Body of pancreas (tissue), 4 donors: ENCODE results near the gene PTPRD. TPM values are rescaled to one million over a fixed set of nuclear protein-coding genes. Genes with fewer than 3 reads are reported as not detected.

ENCODE experiments used
- ATAC-seq: fragments of 150-250 bp; one replicate; pipeline ENCODE4 v1.9.1; 2016
- DNase-seq, 4 donors: peaks; one replicate each; pipeline ENCODE4 v3.0.0-alpha.2; 2019
- H3K27ac ChIP-seq, 4 donors: fragments of 200-600 bp; sonication (generic); 1 replicate in 3 of 4; 2 replicates in 1 of 4; pipeline versions ENCODE4 v1.5.1 to v1.6.1; 2016 to 2019; ENCODE audit warnings: mild to moderate bottlenecking in 1 of 4, mixed read lengths in 1 of 4, moderate library complexity in 1 of 4
- H3K27me3 ChIP-seq, 2 donors: fragments of 200-600 bp; sonication (generic); one replicate each; pipeline ENCODE4 v1.6.0; 2016; ENCODE audit warnings: mild to moderate bottlenecking in 1 of 2
- H3K36me3 ChIP-seq, 2 donors: fragments of 200-600 bp; sonication (generic); replicated peaks in 1 of 2; 2 replicates each; pipeline ENCODE4 v1.5.1; 2016; ENCODE audit warnings: low read depth in 2 of 2; ENCODE audit not compliant: insufficient read depth in 1 of 2
- H3K4me1 ChIP-seq: fragments of 200-600 bp; sonication (generic); one replicate; pipeline ENCODE4 v1.6.0; 2016
- H3K4me3 ChIP-seq, 2 donors: fragments of 200-600 bp; sonication (generic); 1 replicate in 1 of 2; 2 replicates in 1 of 2; pipeline ENCODE4 v1.5.1; 2016 to 2019
- H3K9me3 ChIP-seq, 3 donors: fragments of 200-600 bp; sonication (generic); 1 replicate in 2 of 3; 2 replicates in 1 of 3; pipeline ENCODE4 v1.5.1; 2016
- CTCF ChIP-seq, 7 experiments: fragments of 450-650 bp in 4 of 7; fragments of 200-600 bp in 3 of 7; sonication (generic) in 3 of 7; IDR thresholded peaks; one replicate each; pipeline ENCODE4 v1.5.1; 2016 to 2019; ENCODE audit warnings: antibody characterized with exemption in 7 of 7
- POLR2A ChIP-seq, 3 donors: fragments of 450-650 bp; IDR thresholded peaks; one replicate each; pipeline ENCODE4 v1.6.1; 2016; ENCODE audit warnings: antibody characterized with exemption in 3 of 3, mild to moderate bottlenecking in 2 of 3
- WGBS, 2 donors: methylation state at CpG; one replicate each; pipeline ENCODE4 v1.1.5; 2017; 5-methylcytosine and 5-hydroxymethylcytosine counted together
- intact Hi-C: fragments of 100-400 bp; cut with DNase I; formaldehyde crosslinking; loops from one replicate; pipeline ENCODE4 v1.15.1; 2023
- total RNA-seq, 2 donors: library from RNA; depleted of rRNA; stranded (reverse); fragments of >200 nt; gene quantifications; one replicate each; pipeline ENCODE4 v1.1.0, GENCODE V29; 2016

The PTPRD gene
- total RNA-seq, 2 donors from 2014 or later, result 4.3 to 4.9 TPM

- Histone ChIP-seq H3K4me1 (no peaks in the 10 kb centered on the region), H3K27ac (no peak overlapping the region), H3K36me3 (no peaks in the 10 kb centered on the region), H3K4me3 (no peak overlapping the region), H3K27me3 (no peaks in the 10 kb centered on the region), H3K9me3 (no peaks in the 10 kb centered on the region)
- ATAC-seq (no peak), DNase-seq (no peak)
- 47 to 54% methylated on average over 7 of the region's 7 CpGs for WGBS, 2 donors
- intact Hi-C loops, result no loop called here
- TF ChIP-seq POLR2A (IDR thresholded peaks at IDR 0.05) (no peak), CTCF (IDR thresholded peaks at IDR 0.05) (no peak)
Observed at GRCh38 chr9:9920425-9921060, 692.3 kb downstream of the PTPRD start.

DNA sequence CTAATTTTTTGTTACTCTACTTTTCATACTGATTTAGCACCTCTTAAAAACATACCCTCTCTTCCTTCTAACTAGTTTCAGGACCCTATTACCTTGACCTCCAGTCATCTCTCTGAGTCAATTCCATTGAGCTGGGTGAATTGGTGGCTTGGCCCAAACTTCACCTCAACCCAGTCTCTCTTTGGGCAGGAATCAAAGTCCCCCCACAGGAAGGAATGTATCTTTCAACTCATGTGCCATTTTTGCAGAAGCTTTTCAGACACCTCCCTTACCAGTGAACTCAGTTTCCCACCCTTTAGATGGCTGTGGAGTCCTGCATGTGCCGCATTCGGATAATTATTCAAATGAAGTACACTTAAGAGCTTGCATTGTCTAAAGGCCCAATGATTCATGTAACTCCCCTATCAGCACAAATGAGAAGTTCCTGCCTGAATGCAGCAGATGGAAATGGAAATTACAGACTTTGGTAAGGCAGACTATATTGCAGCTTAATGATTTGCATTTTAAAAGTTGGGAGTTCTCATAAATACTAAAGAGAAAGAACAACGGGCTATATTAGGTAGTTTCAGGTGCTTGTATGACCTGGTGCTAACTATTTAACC lies 693.5 kb downstream of the PTPRD start:
- intact Hi-C loops, result no loop called here
- no peak for ATAC-seq

GRCh38 chr9:9917400-9917799 lies 695.4 kb downstream of the PTPRD start:
- TF ChIP-seq CTCF (IDR thresholded peaks at IDR 0.05) (no peak), POLR2A (IDR thresholded peaks at IDR 0.05) (no peak)
- H3K36me3 ChIP-seq, result no peaks in the 10 kb centered on the region
- H3K27ac ChIP-seq, result no peak overlapping the region
- ATAC-seq (no peak), DNase-seq (no peak)
- intact Hi-C loops, result no loop called here
- no peaks in the 10 kb centered on the region for H3K9me3 ChIP-seq
- H3K4me3 ChIP-seq, result no peak overlapping the region
- H3K27me3 ChIP-seq, result no peaks in the 10 kb centered on the region
- no peaks in the 10 kb centered on the region for H3K4me1 ChIP-seq

More for the DNA sequence above, 693.5 kb downstream of the PTPRD start:
- Histone ChIP-seq H3K27ac (no peak overlapping the region), H3K36me3 (no peaks in the 10 kb centered on the region), H3K4me3 (no peak overlapping the region), H3K27me3 (no peaks in the 10 kb centered on the region), H3K4me1 (no peaks in the 10 kb centered on the region), H3K9me3 (no peaks in the 10 kb centered on the region)
- 76 to 77% methylated on average over 3 of the region's 3 CpGs for whole genome bisulfite sequencing, 2 donors
- DNase-seq, result no peak
- TF ChIP-seq POLR2A (IDR thresholded peaks at IDR 0.05) (no peak), CTCF (IDR thresholded peaks at IDR 0.05) (no peak)

DNA sequence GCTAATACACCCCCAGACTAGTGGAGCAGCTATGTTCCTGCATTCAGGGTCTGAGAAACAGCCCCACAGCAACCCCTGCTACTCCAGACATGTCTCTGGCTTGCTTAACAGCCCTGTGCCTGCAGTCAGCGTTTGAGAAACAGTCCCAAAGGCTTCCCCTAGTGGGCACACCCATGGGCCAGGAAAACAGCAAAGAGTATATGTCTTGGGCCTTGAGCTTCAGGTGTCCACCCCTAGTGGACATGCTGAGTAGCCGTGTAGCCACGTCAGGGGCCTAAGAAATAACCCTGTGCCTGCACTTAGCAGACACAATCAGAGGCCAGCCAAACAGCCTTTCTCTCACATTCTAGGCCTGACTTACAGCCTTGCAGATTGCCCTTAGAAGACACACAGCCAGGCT lies 698.6 kb downstream of the PTPRD start:
- Histone ChIP-seq H3K9me3 (no peaks in the 10 kb centered on the region), H3K27me3 (no peaks in the 10 kb centered on the region), H3K27ac (no peak overlapping the region), H3K4me1 (no peaks in the 10 kb centered on the region), H3K36me3 (no peaks in the 10 kb centered on the region), H3K4me3 (no peak overlapping the region)
- no peak for DNase-seq
- ATAC-seq, result no peak
- no peak for TF ChIP-seq POLR2A (IDR thresholded peaks at IDR 0.05)
- no peak for TF ChIP-seq CTCF (IDR thresholded peaks at IDR 0.05)
- intact Hi-C loops, result no loop called here
- WGBS, 2 donors, result 66 to 74% methylated on average over 3 of the region's 3 CpGs

GRCh38 chr9:9913276-9913832 lies 699.4 kb downstream of the PTPRD start:
- H3K9me3 ChIP-seq, result no peaks in the 10 kb centered on the region
- DNase-seq, result no peak
- intact Hi-C loops, result no loop called here
- no peak overlapping the region for H3K27ac ChIP-seq
- no peaks in the 10 kb centered on the region for H3K36me3 ChIP-seq
- ATAC-seq, result no peak
- WGBS, 2 donors, result 8 to 10% methylated on average over 1 of the region's 1 CpG
- H3K4me3 ChIP-seq, result no peak overlapping the region
- TF ChIP-seq CTCF (IDR thresholded peaks at IDR 0.05) (no peak), POLR2A (IDR thresholded peaks at IDR 0.05) (no peak)
- H3K27me3 ChIP-seq, result no peaks in the 10 kb centered on the region
- H3K4me1 ChIP-seq, result no peaks in the 10 kb centered on the region
